Measurements from ENCODE around the gene ASPHD2. TPM values are rescaled to one million over a fixed set of nuclear protein-coding genes. Genes with fewer than 3 reads are reported as not detected.

ASPHD2 gene
- polyA plus RNA-seq, 1 of the 3 experiments (the other 2 are of a cell fraction) = 2.2 TPM

GRCh38 chr22:26484360-26484706 is 55.3 kb downstream of the ASPHD2 start:
- Histone ChIP-seq H3F3A (replicated peaks; ENCODE audit: insufficient read depth) (no peaks in the 10 kb centered on the region), H3K9me3 (no peaks in the 10 kb centered on the region), H3K27me3 (ENCODE audit: insufficient read depth) (no peaks in the 10 kb centered on the region), H3K36me3 (replicated peaks in 1 of 2; ENCODE audit: control insufficient read depth in 1 of 2, insufficient read depth in 2 of 2, low read length in 1 of 2) (peaks cover 0 to 18% of the 10 kb centered on the region in 2 experiments), H2AFZ (ENCODE audit: low read depth) (peak overlapping the region; percentile 71; the same call in 1 of the 2 replicates), H3K4me1 (ENCODE audit: control insufficient read depth in 1 of 2, insufficient read depth in 2 of 2, low read depth in 1 of 2, low read length in 1 of 2) (peaks cover 4 to 27% of the 10 kb centered on the region in 2 experiments; a peak in 3 of 4 replicates), H4K20me1 (ENCODE audit: insufficient read depth) (no peaks in the 10 kb centered on the region), H3K4me2 (peak overlapping the region; percentile 89), H3K4me3 (ENCODE audit: low read depth in 2 of 2, low read length in 1 of 2) (peak overlapping the region; percentile 81 to 89), H3K9me2 (no peaks in the 10 kb centered on the region), H3K9ac (peak overlapping the region; percentile 93), H3K27ac (ENCODE audit: low read depth in 2 of 2, low read length in 1 of 2) (peak overlapping the region in 1 of 2 experiments; percentile 68; a peak in 2 of 4 replicates), H3K79me2 (ENCODE audit: insufficient read depth) (peaks cover 69% of the 10 kb centered on the region)
- no peak for DNase-seq
- TF ChIP-seq USF2 (IDR thresholded peaks at IDR 0.05; ENCODE audit: borderline replicate concordance, low read depth, low read length) = 0 out of 2 replicates have a peak, but pooled peaks have one; percentile 10
- no peak for TF ChIP-seq REST (IDR thresholded peaks at IDR 0.05; ENCODE audit: low read depth, low read length)
- TF ChIP-seq USF1 (IDR thresholded peaks at IDR 0.05; ENCODE audit: borderline replicate concordance, low read depth) = peak; percentile 47; the same call in 1 of the 2 replicates
- TF ChIP-seq SMC3 (IDR thresholded peaks at IDR 0.05; ENCODE audit: low read depth, low read length) = no peak
- TF ChIP-seq CTCF (IDR thresholded peaks at IDR 0.05) = no peak
- no peak for TF ChIP-seq FOSL2 (IDR thresholded peaks at IDR 0.05; ENCODE audit: borderline replicate concordance, low read depth)
- 0 out of 2 replicates have a peak, but pooled peaks have one; percentile 28 for TF ChIP-seq MAX (IDR thresholded peaks at IDR 0.05; ENCODE audit: low read depth)
- TF ChIP-seq YY1 (IDR thresholded peaks at IDR 0.05; ENCODE audit: low read depth) = no peak
- ChIA-PET CTCF (interaction anchor here (1.3 to 1.4 kb wide), 3 partner anchors 15 to 117 kb away, joined by 3 to 9 read pairs (median 4); no protein-coding TSS in a partner anchor), POLR2A (interaction anchor here (0.6 to 1.2 kb wide), 5 partner anchors 9 to 188 kb away, joined by 3 to 7 read pairs (median 3); partner anchors contain the start of gene TFIP11)
- WGBS (ENCODE audit: low lambda C conversion rate) = 3% methylated on average over 6 of the region's 6 CpGs

Data from SK-N-SH (cell line).